GM10847 (cell line): ENCODE data around the gene CEP350.

Source experiments
- POLR2A ChIP-seq: IDR thresholded peaks from 2 replicates; pipeline ENCODE4 v1.6.1; 2011; ENCODE audit not compliant: insufficient read length; ENCODE audit errors: extremely low read depth

The CEP350 gene

DNA sequence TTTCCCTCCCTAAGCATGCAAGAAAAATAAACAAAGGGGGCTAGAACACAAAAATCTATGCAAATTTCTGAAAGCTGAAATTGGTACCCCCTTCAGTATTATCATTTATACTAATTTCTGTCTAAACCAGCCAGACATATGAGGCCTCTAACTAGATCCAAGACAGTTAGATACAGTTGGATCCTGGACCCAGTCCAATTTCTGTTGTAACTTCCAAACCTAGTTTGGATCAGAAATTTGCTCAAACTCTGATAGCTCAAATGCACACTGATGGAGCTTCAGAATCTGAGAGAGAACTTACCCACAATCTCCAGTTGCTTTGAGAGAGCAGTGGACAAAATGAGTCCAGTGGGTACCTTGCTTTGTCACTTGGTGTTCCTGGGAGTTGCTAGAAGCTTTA is 11.9 kb downstream of the CEP350 start:
- no peak for TF ChIP-seq POLR2A

DNA sequence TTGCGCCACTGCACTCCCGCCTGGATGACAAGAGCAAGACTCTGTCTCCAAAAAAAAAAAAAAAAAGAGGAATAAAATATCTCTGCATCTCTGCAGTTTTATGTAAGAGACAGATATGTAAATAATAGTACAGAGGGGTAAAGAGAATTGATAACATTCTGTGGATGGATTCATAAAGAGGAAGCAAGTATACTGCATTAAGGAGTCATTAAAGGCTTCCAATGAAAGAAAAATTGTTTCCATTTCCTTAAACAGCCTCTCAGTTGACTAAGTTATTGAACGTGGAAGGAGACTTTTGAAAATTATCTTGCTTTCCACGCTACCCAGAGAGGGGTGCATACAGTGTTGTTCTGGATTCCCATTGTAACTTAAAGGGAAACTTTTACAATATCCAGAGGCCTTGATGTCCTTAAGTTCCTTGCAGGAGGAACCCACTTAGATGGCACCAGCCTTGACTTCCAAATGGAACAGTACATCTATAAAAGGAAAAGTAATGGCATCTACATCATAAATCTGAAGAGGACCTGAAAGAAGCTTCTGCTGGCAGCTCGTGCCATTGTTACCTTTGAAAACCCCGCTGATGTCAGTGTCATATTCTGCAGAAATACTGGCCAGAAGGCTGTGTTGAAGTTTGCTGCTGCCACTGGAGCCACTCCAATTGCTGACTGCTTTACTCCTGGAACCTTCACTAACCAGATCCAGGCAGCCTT is 13.8 kb downstream of the CEP350 start:
- no peak for TF ChIP-seq POLR2A

DNA sequence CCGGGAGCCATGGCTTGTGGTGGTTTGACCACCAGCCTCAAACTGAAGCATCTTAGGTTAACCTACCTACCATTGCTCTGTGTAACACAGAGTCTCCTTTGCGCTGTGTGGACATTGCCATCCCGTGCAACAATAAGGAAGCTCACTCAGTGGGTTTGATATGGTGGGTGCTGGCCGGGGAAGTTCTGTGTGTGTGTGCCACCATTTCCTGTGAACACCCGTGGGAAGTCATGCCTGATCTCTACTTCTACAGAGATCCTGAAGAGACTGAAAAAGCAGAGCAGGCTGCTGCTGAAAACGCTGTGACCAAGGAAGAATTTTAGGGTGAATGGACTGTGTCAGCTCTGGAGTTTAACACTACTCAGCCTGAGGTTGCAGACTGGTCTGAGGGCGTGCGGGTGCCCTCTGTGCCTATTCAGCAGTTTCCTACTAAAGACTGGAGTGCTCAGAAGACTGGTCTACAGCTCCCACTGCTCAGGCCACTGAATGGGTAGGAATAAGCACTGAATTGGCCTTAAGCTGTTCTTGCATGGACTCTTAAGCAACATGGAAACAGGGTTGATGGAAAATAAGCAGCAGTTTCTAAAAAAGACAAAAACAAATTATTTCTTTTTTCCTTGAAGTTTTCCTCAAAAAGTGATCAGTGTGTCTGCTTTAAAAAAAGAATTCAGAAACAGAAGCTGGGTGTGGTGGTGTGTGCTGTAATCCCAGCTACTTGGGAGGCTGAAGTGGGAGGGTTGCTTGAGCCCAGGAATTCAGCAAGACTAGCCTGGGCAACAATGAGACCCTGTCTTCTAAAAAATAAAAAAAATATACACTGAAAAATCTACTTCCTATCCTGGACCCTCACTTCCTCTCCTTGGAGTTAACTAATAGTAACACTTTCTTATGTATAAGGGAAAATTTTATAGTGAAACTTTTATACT is 14.6 kb downstream of the CEP350 start:
- no peak for TF ChIP-seq POLR2A

DNA sequence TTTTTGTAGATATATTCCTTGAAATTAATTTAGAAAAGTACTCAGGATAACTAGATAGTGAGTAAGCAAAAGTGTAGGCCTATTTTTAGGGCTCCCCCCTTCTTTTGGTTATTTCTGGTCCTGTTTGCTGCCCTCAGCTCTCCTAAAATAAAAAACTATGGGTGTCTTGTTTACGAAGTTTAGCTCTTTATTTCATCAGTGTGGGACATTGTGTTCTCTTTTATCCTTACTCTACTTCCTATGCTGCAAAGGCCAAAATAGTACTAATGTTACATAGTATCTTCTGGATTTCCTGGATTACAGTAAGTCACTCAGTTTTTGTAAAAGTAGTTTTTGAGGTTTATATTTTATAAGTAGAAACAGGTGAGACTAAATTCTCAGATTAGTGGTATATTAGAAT is 15.4 kb downstream of the CEP350 start:
- TF ChIP-seq POLR2A, result no peak

DNA sequence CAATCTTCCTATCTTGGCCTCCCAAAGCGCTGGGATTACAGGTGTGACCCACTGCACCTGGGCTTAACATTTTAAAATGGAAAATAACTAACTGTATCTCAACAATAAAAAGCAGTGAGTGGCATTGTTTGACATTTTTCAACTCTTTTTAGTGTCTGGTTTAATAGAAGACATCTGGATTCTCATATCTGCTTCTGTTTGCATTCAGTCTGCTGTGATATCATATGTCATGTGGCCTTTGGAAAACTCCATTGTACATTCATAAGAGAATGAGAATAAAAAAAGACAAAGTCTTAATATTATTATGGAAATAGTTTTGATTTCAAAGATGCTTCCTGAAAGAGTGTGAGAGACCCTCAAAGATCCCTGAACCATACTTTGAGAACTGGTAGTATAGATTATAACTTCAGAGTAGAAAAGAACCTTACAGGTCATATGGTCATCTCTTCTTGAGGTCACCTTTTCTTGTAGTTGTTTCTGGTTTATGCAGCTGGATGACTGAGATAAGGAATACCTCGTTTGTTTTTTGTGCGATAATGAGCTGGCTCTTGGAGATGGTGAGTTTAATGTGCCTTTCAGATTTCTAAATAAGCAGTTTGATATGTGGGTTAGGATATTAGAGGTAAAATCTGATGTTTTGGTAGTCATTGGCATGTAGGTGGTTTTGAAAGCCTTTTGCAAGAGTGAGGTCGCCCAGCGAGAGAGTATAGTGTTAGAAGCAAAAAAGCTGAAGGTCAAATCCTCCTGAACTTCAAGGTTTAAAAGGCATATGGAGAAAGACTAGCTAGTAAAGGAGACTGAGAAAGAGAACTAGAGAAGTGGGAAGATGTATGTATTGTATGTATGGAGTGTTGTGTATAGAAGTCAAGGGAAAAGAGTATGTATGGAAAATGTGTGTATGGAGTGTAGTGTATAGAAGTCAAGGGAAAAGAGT is 17.2 kb downstream of the CEP350 start:
- TF ChIP-seq POLR2A, result no peak

DNA sequence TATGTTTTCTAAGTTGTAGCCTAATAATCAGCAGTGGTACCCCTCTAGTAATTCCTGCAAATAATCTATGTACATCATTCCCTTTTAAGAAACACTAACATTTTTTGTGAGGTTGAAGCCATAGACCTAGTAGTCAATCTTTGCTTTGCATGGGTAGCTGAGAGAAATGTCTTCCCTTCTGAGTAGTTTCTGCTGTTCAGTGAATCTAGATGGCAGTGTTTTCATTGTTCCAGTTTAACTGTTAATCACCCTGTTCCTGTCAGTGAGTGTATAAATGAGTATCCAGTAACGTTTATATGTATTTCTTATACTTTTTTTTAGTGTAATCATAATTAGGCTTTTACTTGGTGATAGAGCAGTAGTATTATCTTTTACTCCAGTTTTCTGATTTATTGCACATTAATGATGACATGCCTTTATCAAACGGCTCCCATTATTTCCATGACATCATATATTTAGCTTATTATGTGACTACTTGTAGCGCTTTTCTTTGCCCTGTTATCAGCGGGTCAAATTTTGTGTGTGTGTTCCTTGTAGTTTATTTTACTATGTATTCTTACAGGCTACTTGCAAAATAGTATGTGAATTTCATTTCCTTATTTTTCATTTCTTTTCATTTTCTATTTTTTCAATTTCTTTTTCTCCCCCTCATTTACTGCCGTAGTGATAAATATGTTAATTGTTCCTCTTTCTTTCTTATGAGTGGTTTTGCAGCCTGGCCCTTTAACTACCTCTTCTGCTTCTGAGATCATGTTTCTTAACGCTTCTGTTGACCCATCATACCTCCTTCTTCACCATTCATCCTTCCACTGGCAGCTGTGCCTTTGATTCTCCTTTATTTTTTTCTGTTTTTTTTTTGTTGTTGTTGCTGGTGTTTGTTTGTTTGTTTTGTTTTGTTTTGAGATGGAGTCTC is 18.8 kb downstream of the CEP350 start:
- TF ChIP-seq POLR2A, result no peak

DNA sequence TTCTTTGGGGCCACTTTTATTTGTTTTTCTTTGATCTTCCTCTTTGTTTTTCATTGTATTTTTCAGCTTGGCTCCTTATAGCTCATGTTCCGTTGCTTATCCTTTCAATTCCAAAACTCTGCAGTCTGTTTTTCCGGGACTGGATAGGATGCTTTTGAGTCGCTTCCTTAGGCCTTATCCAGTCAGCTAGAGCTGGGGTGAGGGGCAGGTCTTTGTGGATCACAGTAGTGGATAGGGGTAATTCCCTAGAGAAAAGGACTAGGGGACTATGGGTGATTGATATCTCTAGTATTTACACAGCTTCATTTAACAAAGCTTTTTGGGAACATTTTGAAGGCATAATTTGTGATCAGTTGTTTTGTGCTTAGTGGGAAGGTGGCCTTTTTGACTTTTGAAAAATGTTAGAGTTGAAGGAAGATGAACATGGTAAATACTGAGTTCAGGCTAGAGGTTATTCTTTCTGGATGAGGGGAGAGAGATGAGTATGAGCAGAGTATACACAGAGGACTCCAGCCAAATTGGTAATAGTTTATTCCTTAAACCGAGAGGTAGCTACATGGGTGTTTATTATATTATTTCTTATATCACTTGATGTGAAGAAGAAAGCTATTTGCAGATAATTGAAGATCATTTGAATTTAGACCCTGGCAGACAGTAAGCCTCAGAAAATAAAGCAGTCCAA is 22.5 kb downstream of the CEP350 start:
- TF ChIP-seq POLR2A, result no peak

DNA sequence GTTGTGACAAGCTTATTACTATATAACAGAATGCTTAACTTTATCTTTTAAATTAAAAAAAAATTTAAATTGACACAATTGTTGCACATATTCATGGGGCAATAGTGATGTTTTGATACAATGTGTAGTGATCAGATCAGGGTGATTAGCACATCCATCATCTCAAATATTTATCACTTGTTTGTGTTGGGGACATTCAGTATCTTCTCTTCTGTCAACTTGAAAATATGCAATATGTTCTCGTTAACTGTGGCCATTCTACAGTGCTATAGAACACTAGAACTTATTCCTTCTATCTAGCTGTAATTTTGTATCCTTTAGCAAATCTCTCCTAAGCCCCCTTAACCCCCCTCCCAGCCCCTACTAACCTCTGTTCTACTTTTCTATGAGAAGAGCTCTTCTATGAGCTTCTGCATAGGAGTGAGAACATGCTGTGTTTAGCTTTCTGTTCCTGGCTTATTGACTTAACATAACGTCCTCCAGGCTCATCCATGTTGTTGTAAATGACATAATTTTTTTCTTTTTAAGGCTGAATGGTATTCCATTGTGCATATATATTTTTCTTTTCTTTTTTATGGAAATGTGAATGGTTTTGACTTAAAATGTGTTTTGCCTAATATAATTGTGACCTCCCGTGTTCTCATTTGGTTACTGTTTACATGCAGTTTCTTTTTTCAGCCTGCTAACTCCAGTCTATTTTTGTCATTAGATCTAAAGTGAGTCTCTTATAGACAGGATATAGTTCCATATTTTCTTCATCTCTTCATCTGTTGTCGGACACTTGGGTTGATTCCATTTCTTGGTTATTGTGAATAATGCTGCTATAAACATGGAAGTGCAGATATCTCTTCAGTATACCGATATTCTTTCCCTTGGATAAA is 23.8 kb downstream of the CEP350 start:
- TF ChIP-seq POLR2A, result no peak

DNA sequence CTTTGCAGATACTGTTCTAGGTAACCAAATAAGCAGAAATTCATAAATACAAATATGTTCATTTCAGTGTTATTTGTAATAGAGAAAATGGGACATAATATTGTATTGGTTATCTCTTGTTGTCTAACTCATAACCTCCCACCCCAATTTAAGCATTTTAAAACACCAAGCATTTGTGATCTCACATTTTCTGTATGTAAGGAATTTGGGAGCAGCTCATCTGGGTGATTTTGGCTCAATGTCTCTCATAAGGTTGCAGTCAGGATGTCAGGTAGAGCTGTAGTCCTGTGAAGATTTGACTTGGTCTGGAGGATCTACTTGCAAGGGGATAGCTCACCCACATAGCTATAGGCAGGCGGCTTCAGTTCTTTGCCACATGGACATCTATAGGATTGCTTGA is 29.5 kb downstream of the CEP350 start:
- TF ChIP-seq POLR2A, result no peak

DNA sequence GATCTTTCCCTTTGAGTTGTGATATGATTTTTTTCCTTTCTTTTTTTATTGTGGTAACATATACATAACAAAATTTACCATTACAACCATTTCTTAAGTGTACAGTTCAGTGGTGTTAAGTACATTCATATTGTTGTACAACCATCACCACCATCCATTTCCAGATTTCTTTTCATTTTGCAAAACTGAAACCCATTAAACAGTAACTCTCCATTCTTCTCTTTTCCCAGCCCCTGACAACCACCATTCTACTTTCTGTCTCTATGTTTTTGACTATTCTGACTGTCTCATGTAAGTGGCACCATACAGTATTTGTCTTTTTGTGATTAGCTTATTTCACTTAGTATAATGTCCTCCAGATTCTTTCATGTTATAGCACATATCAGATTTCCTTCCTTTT is 30.3 kb downstream of the CEP350 start:
- TF ChIP-seq POLR2A, result no peak

DNA sequence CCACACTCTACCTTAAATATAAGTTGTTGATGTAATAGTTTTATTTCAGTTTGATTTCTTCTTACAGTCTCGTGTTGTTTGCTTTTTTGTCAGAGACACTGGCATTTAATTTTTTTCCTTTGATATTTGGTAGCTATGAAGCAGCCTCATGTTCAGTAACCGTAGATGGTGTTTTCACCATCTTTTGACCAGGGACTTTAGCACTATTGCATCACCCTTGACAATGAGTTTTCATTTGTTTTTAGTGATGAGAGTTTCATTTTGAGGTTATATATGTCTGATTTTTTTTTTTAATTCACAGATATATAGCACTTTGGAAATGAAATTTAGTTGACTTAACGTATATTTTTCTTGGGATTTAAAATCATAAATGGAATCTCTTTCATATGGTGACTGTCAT is 36.2 kb downstream of the CEP350 start:
- no peak for TF ChIP-seq POLR2A

DNA sequence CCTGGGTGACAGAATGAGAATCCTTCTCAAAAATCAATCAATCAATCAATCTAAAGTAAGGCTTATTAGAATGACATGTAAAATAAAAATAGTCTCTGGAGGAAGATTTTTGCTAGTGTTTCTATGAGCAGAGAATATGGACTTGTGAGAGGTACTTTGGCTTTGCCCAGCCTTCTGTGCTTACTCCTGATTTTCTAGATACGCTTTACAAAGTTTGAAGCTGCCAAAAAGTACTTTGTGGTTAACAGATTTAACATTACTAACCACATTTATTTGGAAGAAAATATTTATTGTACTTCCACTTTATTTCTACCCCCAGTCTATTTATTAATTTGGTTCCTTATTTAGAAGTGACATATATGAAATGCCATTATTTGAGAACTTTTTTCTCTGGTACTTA is 41.0 kb downstream of the CEP350 start:
- no peak for TF ChIP-seq POLR2A

DNA sequence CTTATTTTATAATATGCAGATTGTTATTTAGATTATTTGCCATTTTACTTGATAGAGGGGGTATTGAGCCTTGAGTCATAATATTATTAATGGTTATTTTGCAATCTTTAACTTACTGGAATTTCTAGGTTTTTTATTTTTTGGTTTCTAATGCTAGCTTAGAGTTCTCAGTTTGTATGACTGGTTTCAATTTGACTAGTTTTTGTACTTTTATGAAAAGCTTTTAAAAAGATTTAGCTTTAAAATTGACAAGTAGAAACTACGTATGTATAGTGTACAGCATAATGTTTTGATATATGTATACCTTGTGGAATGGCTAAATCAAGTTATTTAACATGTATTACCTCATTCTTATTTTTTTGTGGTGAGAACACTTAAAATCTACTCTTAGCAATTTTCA is 41.5 kb downstream of the CEP350 start:
- no peak for TF ChIP-seq POLR2A
